ENCODE results near the gene NLRP3.

Gene NLRP3

GRCh38 chr1:247435759-247436147 is 19.8 kb downstream of the NLRP3 start:
- no peak overlapping the region for H2BK5ac ChIP-seq (ENCODE audit: low read length)
- H3K18ac ChIP-seq (ENCODE audit: low read length), result no peak overlapping the region
- no peak overlapping the region for H3K4ac ChIP-seq (ENCODE audit: low read depth, low read length)
- no peaks in the 10 kb centered on the region for H3K79me2 ChIP-seq (ENCODE audit: control insufficient read depth, insufficient read depth, low read length)
- no peak overlapping the region for H2BK120ac ChIP-seq (ENCODE audit: low read depth, low read length)
- H3K4me2 ChIP-seq (ENCODE audit: low read length), result no peak overlapping the region
- no peaks in the 10 kb centered on the region for H3K4me1 ChIP-seq (ENCODE audit: control insufficient read depth, low read depth, low read length)
- H2AK5ac ChIP-seq (ENCODE audit: low read length), result no peak overlapping the region
- H2BK15ac ChIP-seq (replicated peaks; ENCODE audit: low read depth), result no peak overlapping the region
- no peak overlapping the region for H3K56ac ChIP-seq (ENCODE audit: low read length)
- no peak overlapping the region for H3K23ac ChIP-seq (ENCODE audit: low read length)
- no peak overlapping the region for H4K8ac ChIP-seq (ENCODE audit: low read depth, low read length)
- no peak overlapping the region for H4K5ac ChIP-seq (ENCODE audit: low read length)
- no CpG with 5 or more reads among the region's 3 CpGs for WGBS (ENCODE audit: extremely low coverage, insufficient coverage, low lambda C conversion rate)
- H3K27me3 ChIP-seq (ENCODE audit: insufficient read depth, low read length, poor library complexity), result no peaks in the 10 kb centered on the region
- no peak for DNase-seq
- H3K4me3 ChIP-seq (ENCODE audit: low read length), result no peak overlapping the region
- no peak overlapping the region for H3K9ac ChIP-seq (ENCODE audit: low read length)
- H3K27ac ChIP-seq (ENCODE audit: low read depth, low read length), result no peak overlapping the region
- no peaks in the 10 kb centered on the region for H3K79me1 ChIP-seq (ENCODE audit: low read length)
- H3K36me3 ChIP-seq (ENCODE audit: control insufficient read depth, insufficient read depth, low read length), result no peaks in the 10 kb centered on the region

DNA sequence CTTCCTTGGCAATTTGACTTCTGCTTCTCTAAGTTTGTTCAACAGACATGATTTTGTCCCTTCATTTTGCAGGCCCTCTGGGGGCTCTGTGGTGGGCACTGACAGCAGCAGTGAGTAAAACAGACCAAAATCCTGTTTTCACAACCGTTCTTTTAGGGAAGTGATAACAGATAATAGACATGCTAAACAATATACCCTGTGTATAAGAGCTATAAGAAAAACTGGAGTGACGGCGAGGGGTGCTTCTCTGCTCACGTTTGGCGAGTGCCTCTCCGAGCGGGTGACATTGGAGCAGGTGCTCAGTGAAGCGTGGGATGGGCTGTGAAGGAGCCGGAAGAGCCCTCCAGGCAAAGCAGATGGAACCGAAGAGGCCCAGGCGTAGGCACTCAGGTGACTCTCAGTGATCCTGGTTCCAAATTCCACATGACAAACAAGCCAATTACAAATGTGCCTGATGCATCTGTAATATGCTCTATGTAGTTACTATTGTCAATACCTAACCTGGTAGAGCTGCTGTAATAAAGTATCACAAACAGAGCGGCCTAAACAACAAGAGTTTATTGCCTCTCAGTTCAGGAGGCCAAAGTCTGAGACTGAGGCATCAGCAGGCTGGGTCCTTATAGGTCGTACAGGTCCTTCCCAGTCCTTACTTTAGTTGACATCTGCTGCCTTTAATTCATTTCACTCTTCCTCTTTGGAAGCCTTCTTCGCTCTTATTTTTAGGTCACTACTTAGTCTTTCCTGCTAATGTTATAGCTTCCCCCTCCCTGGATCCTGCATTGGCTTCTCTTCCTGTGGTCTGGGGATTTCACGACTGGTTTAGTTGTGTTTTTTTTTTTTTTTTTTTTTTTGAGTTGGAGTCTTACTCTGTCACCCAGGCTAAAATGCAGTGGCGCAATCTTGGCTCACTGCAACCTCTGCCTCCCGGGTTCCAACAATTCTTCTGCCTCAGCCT is 21.9 kb downstream of the NLRP3 start:
- H3K27me3 ChIP-seq (ENCODE audit: insufficient read depth, low read length, poor library complexity), result no peaks in the 10 kb centered on the region
- H3K4me3 ChIP-seq (ENCODE audit: low read length), result no peak overlapping the region
- H2BK15ac ChIP-seq (replicated peaks; ENCODE audit: low read depth), result no peak overlapping the region
- no peak overlapping the region for H3K27ac ChIP-seq (ENCODE audit: low read depth, low read length)
- no peak overlapping the region for H4K8ac ChIP-seq (ENCODE audit: low read depth, low read length)
- WGBS (ENCODE audit: extremely low coverage, insufficient coverage, low lambda C conversion rate), result no CpG with 5 or more reads among the region's 17 CpGs
- no peak overlapping the region for H3K56ac ChIP-seq (ENCODE audit: low read length)
- no peak overlapping the region for H3K9ac ChIP-seq (ENCODE audit: low read length)
- H3K4me1 ChIP-seq (ENCODE audit: control insufficient read depth, low read depth, low read length), result no peaks in the 10 kb centered on the region
- no peak overlapping the region for H3K4me2 ChIP-seq (ENCODE audit: low read length)
- H2AK5ac ChIP-seq (ENCODE audit: low read length), result no peak overlapping the region
- H3K23ac ChIP-seq (ENCODE audit: low read length), result no peak overlapping the region
- H3K79me1 ChIP-seq (ENCODE audit: low read length), result no peaks in the 10 kb centered on the region
- H2BK120ac ChIP-seq (ENCODE audit: low read depth, low read length), result no peak overlapping the region
- no peaks in the 10 kb centered on the region for H3K36me3 ChIP-seq (ENCODE audit: control insufficient read depth, insufficient read depth, low read length)
- no peak overlapping the region for H3K4ac ChIP-seq (ENCODE audit: low read depth, low read length)
- H4K5ac ChIP-seq (ENCODE audit: low read length), result no peak overlapping the region
- H3K79me2 ChIP-seq (ENCODE audit: control insufficient read depth, insufficient read depth, low read length), result no peaks in the 10 kb centered on the region
- H2BK5ac ChIP-seq (ENCODE audit: low read length), result no peak overlapping the region
- DNase-seq, result no peak
- no peak overlapping the region for H3K18ac ChIP-seq (ENCODE audit: low read length)

GRCh38 chr1:247440001-247440620 is 24.1 kb downstream of the NLRP3 start:
- H3K4me3 ChIP-seq (ENCODE audit: low read length), result no peak overlapping the region
- no peak overlapping the region for H2BK5ac ChIP-seq (ENCODE audit: low read length)
- no peaks in the 10 kb centered on the region for H3K79me2 ChIP-seq (ENCODE audit: control insufficient read depth, insufficient read depth, low read length)
- no peak overlapping the region for H2BK120ac ChIP-seq (ENCODE audit: low read depth, low read length)
- no peak overlapping the region for H3K18ac ChIP-seq (ENCODE audit: low read length)
- H3K36me3 ChIP-seq (ENCODE audit: control insufficient read depth, insufficient read depth, low read length), result no peaks in the 10 kb centered on the region
- no peak overlapping the region for H3K56ac ChIP-seq (ENCODE audit: low read length)
- H3K9ac ChIP-seq (ENCODE audit: low read length), result no peak overlapping the region
- H3K23ac ChIP-seq (ENCODE audit: low read length), result no peak overlapping the region
- DNase-seq, result no peak
- H3K79me1 ChIP-seq (ENCODE audit: low read length), result no peaks in the 10 kb centered on the region
- H2AK5ac ChIP-seq (ENCODE audit: low read length), result no peak overlapping the region
- no peak overlapping the region for H4K5ac ChIP-seq (ENCODE audit: low read length)
- H3K27me3 ChIP-seq (ENCODE audit: insufficient read depth, low read length, poor library complexity), result no peaks in the 10 kb centered on the region
- no peak overlapping the region for H3K4me2 ChIP-seq (ENCODE audit: low read length)
- H3K4me1 ChIP-seq (ENCODE audit: control insufficient read depth, low read depth, low read length), result no peaks in the 10 kb centered on the region
- no CpG with 5 or more reads among the region's 6 CpGs for WGBS (ENCODE audit: extremely low coverage, insufficient coverage, low lambda C conversion rate)
- no peak overlapping the region for H4K8ac ChIP-seq (ENCODE audit: low read depth, low read length)
- no peak overlapping the region for H3K27ac ChIP-seq (ENCODE audit: low read depth, low read length)
- H3K4ac ChIP-seq (ENCODE audit: low read depth, low read length), result no peak overlapping the region
- H2BK15ac ChIP-seq (replicated peaks; ENCODE audit: low read depth), result no peak overlapping the region

GRCh38 chr1:247441606-247442005 is 25.6 kb downstream of the NLRP3 start:
- Histone ChIP-seq H4K8ac (ENCODE audit: low read depth, low read length) (no peak overlapping the region), H2BK120ac (ENCODE audit: low read depth, low read length) (no peak overlapping the region), H3K9ac (ENCODE audit: low read length) (no peak overlapping the region), H3K23ac (ENCODE audit: low read length) (no peak overlapping the region), H3K36me3 (ENCODE audit: control insufficient read depth, insufficient read depth, low read length) (no peaks in the 10 kb centered on the region), H2BK15ac (replicated peaks; ENCODE audit: low read depth) (no peak overlapping the region), H3K79me1 (ENCODE audit: low read length) (no peaks in the 10 kb centered on the region), H3K27ac (ENCODE audit: low read depth, low read length) (no peak overlapping the region), H3K4me1 (ENCODE audit: control insufficient read depth, low read depth, low read length) (no peaks in the 10 kb centered on the region), H3K4me3 (ENCODE audit: low read length) (no peak overlapping the region), H2BK5ac (ENCODE audit: low read length) (no peak overlapping the region), H2AK5ac (ENCODE audit: low read length) (no peak overlapping the region), H4K5ac (ENCODE audit: low read length) (no peak overlapping the region), H3K56ac (ENCODE audit: low read length) (no peak overlapping the region), H3K4me2 (ENCODE audit: low read length) (no peak overlapping the region), H3K18ac (ENCODE audit: low read length) (no peak overlapping the region), H3K4ac (ENCODE audit: low read depth, low read length) (no peak overlapping the region), H3K27me3 (ENCODE audit: insufficient read depth, low read length, poor library complexity) (no peaks in the 10 kb centered on the region), H3K79me2 (ENCODE audit: control insufficient read depth, insufficient read depth, low read length) (no peaks in the 10 kb centered on the region)
- no peak for DNase-seq
- no CpG with 5 or more reads among the region's 5 CpGs for WGBS (ENCODE audit: extremely low coverage, insufficient coverage, low lambda C conversion rate)

GRCh38 chr1:247442164-247442563 is 26.2 kb downstream of the NLRP3 start:
- Histone ChIP-seq H3K27me3 (ENCODE audit: insufficient read depth, low read length, poor library complexity) (no peaks in the 10 kb centered on the region), H3K36me3 (ENCODE audit: control insufficient read depth, insufficient read depth, low read length) (no peaks in the 10 kb centered on the region), H2BK120ac (ENCODE audit: low read depth, low read length) (no peak overlapping the region), H3K79me2 (ENCODE audit: control insufficient read depth, insufficient read depth, low read length) (no peaks in the 10 kb centered on the region), H3K27ac (ENCODE audit: low read depth, low read length) (no peak overlapping the region), H2BK15ac (replicated peaks; ENCODE audit: low read depth) (no peak overlapping the region), H3K4me3 (ENCODE audit: low read length) (no peak overlapping the region), H2BK5ac (ENCODE audit: low read length) (no peak overlapping the region), H3K56ac (ENCODE audit: low read length) (no peak overlapping the region), H3K4ac (ENCODE audit: low read depth, low read length) (no peak overlapping the region), H3K4me2 (ENCODE audit: low read length) (no peak overlapping the region), H3K79me1 (ENCODE audit: low read length) (no peaks in the 10 kb centered on the region), H3K4me1 (ENCODE audit: control insufficient read depth, low read depth, low read length) (no peaks in the 10 kb centered on the region), H2AK5ac (ENCODE audit: low read length) (no peak overlapping the region), H3K9ac (ENCODE audit: low read length) (no peak overlapping the region), H4K5ac (ENCODE audit: low read length) (no peak overlapping the region), H3K18ac (ENCODE audit: low read length) (no peak overlapping the region), H4K8ac (ENCODE audit: low read depth, low read length) (no peak overlapping the region), H3K23ac (ENCODE audit: low read length) (no peak overlapping the region)
- WGBS (ENCODE audit: extremely low coverage, insufficient coverage, low lambda C conversion rate), result no CpG with 5 or more reads among the region's 4 CpGs
- no peak for DNase-seq

All from mesendoderm (in vitro differentiated cells).